Immature natural killer cell (primary cell): Measurements from ENCODE around the gene PNLDC1. TPM values are rescaled to one million over a fixed set of nuclear protein-coding genes. Genes with fewer than 3 reads are reported as not detected.
"Not testable (repeated sequence)": the region's sequence is repeated elsewhere in the genome, so short reads cannot be mapped to it uniquely, and the experiment has no call there.

Experiments
- DNase-seq, 3 donors: peaks; one replicate each; pipeline ENCODE4 v3.0.0; 2022; ENCODE audit warnings: mixed read lengths in 1 of 3
- H3K27ac Mint-ChIP-seq, 6 donors: one replicate each; pipeline ENCODE4 v1.8.0; 2020; ENCODE audit warnings: mixed read lengths in 6 of 6, mild to moderate bottlenecking in 5 of 6, inconsistent platforms in 4 of 6, moderate library complexity in 3 of 6
- H3K27me3 Mint-ChIP-seq, 3 donors: one replicate each; pipeline ENCODE4 v1.8.0; 2020 to 2021; ENCODE audit warnings: low read depth in 3 of 3, mild to moderate bottlenecking in 3 of 3, mixed read lengths in 3 of 3, moderate library complexity in 3 of 3, inconsistent platforms in 1 of 3
- H3K36me3 Mint-ChIP-seq, 3 donors: one replicate each; pipeline ENCODE4 v1.8.0; 2020; ENCODE audit warnings: mixed read lengths in 3 of 3, inconsistent platforms in 2 of 3, mild to moderate bottlenecking in 2 of 3
- H3K4me1 Mint-ChIP-seq, 2 donors: one replicate each; pipeline ENCODE4 v1.8.0; 2020; ENCODE audit warnings: inconsistent platforms in 2 of 2, mild to moderate bottlenecking in 2 of 2, mixed read lengths in 2 of 2, moderate library complexity in 1 of 2
- H3K4me3 Mint-ChIP-seq, 5 donors: one replicate each; pipeline ENCODE4 v1.8.0; 2020; ENCODE audit warnings: mild to moderate bottlenecking in 5 of 5, mixed read lengths in 5 of 5, inconsistent platforms in 3 of 5, moderate library complexity in 3 of 5
- H3K9me3 Mint-ChIP-seq, 6 donors: one replicate each; pipeline ENCODE4 v1.8.0; 2020; ENCODE audit warnings: mild to moderate bottlenecking in 6 of 6, mixed read lengths in 6 of 6, inconsistent platforms in 4 of 6, moderate library complexity in 3 of 6
- polyA plus RNA-seq, 3 donors: library from polyadenylated mRNA; unstranded; fragments of 300-500 nt; fragmentation: Illumina TruSeq; gene quantifications; one replicate each; pipeline ENCODE4 v1.2.3, GENCODE V29; 2021

PNLDC1 gene
- polyA plus RNA-seq, 3 donors from 2014 or later = 0.21 TPM; not detected in 2

GRCh38 chr6:159831373-159831679, 31.2 kb downstream of the PNLDC1 start:
- H3K9me3 Mint-ChIP-seq = no peaks in the 10 kb centered on the region
- H3K4me1 Mint-ChIP-seq = no peaks in the 10 kb centered on the region
- H3K27me3 Mint-ChIP-seq = peaks cover 0 to 2% (median 0%) of the 10 kb centered on the region in 3 donors
- no peak overlapping the region for H3K27ac Mint-ChIP-seq
- no peaks in the 10 kb centered on the region for H3K36me3 Mint-ChIP-seq
- no peak overlapping the region for H3K4me3 Mint-ChIP-seq
- DNase-seq = no peak

GRCh38 chr6:159832946-159833345, 32.9 kb downstream of the PNLDC1 start:
- H3K27ac Mint-ChIP-seq = no peak overlapping the region
- H3K4me1 Mint-ChIP-seq = no peaks in the 10 kb centered on the region
- peaks cover 0 to 4% (median 0%) of the 10 kb centered on the region in 3 donors for H3K27me3 Mint-ChIP-seq
- DNase-seq = no peak
- H3K36me3 Mint-ChIP-seq = no peaks in the 10 kb centered on the region
- H3K9me3 Mint-ChIP-seq = no peaks in the 10 kb centered on the region
- no peak overlapping the region for H3K4me3 Mint-ChIP-seq

- no peaks in the 10 kb centered on the region for H3K4me1 Mint-ChIP-seq
- no peak overlapping the region for H3K27ac Mint-ChIP-seq
- no peaks in the 10 kb centered on the region for H3K36me3 Mint-ChIP-seq
- H3K27me3 Mint-ChIP-seq = peaks cover 0 to 4% (median 0%) of the 10 kb centered on the region in 3 donors
- DNase-seq = no peak
- H3K9me3 Mint-ChIP-seq = no peaks in the 10 kb centered on the region
- no peak overlapping the region for H3K4me3 Mint-ChIP-seq
Measured at GRCh38 chr6:159833556-159833955, 33.5 kb downstream of the PNLDC1 start.

- Mint-ChIP-seq H3K4me3 (no peak overlapping the region), H3K27ac (no peak overlapping the region), H3K4me1 (no peaks in the 10 kb centered on the region), H3K27me3 (peaks cover 0 to 4% (median 0%) of the 10 kb centered on the region in 3 donors), H3K36me3 (no peaks in the 10 kb centered on the region), H3K9me3 (no peaks in the 10 kb centered on the region)
- no peak for DNase-seq
Measured at GRCh38 chr6:159833997-159834603, 34.0 kb downstream of the PNLDC1 start.

GRCh38 chr6:159836718-159837490, 36.8 kb downstream of the PNLDC1 start:
- H3K4me3 Mint-ChIP-seq = no peak overlapping the region
- no peaks in the 10 kb centered on the region for H3K9me3 Mint-ChIP-seq
- no peak for DNase-seq
- no peak overlapping the region for H3K27ac Mint-ChIP-seq
- no peaks in the 10 kb centered on the region for H3K36me3 Mint-ChIP-seq
- H3K27me3 Mint-ChIP-seq = peaks cover 0 to 2% (median 0%) of the 10 kb centered on the region in 3 donors
- H3K4me1 Mint-ChIP-seq = no peaks in the 10 kb centered on the region

- no peak for DNase-seq
- Mint-ChIP-seq H3K4me3 (no peak overlapping the region), H3K27ac (no peak overlapping the region), H3K36me3 (no peaks in the 10 kb centered on the region), H3K9me3 (no peaks in the 10 kb centered on the region), H3K4me1 (no peaks in the 10 kb centered on the region), H3K27me3 (peaks cover 0 to 2% (median 0%) of the 10 kb centered on the region in 3 donors)
Measured at GRCh38 chr6:159837511-159837910, 37.4 kb downstream of the PNLDC1 start.

GRCh38 chr6:159838020-159838744, 38.1 kb downstream of the PNLDC1 start:
- Mint-ChIP-seq H3K27me3 (peaks cover 0 to 2% (median 0%) of the 10 kb centered on the region in 3 donors), H3K4me1 (no peaks in the 10 kb centered on the region), H3K27ac (no peak overlapping the region), H3K4me3 (no peak overlapping the region), H3K9me3 (no peaks in the 10 kb centered on the region), H3K36me3 (no peaks in the 10 kb centered on the region)
- no peak for DNase-seq

- Mint-ChIP-seq H3K27ac (no peak overlapping the region), H3K27me3 (peaks cover 0 to 2% (median 1%) of the 10 kb centered on the region in 3 donors), H3K36me3 (no peaks in the 10 kb centered on the region), H3K9me3 (no peaks in the 10 kb centered on the region), H3K4me1 (no peaks in the 10 kb centered on the region), H3K4me3 (no peak overlapping the region)
- no peak for DNase-seq
Measured at GRCh38 chr6:159842035-159842434, 42.0 kb downstream of the PNLDC1 start.

GRCh38 chr6:159844737-159845645, 44.9 kb downstream of the PNLDC1 start:
- Mint-ChIP-seq H3K27me3 (peaks cover 0 to 2% (median 1%) of the 10 kb centered on the region in 3 donors), H3K4me3 (no peak overlapping the region), H3K36me3 (peaks cover 0 to 4% (median 0%) of the 10 kb centered on the region in 3 donors), H3K4me1 (peaks cover 4 to 6% of the 10 kb centered on the region in 2 donors), H3K27ac (no peak overlapping the region), H3K9me3 (no peaks in the 10 kb centered on the region)
- no peak for DNase-seq

GRCh38 chr6:159848552-159848951, 48.5 kb downstream of the PNLDC1 start:
- H3K36me3 Mint-ChIP-seq, H3K4me3 Mint-ChIP-seq, H3K27ac Mint-ChIP-seq, DNase-seq, H3K4me1 Mint-ChIP-seq, H3K9me3 Mint-ChIP-seq, H3K27me3 Mint-ChIP-seq: not testable (repeated sequence)

GRCh38 chr6:159849851-159850250, 49.8 kb downstream of the PNLDC1 start:
- not testable (repeated sequence) for H3K36me3 Mint-ChIP-seq, H3K9me3 Mint-ChIP-seq, DNase-seq, H3K27me3 Mint-ChIP-seq, H3K27ac Mint-ChIP-seq, H3K4me3 Mint-ChIP-seq, H3K4me1 Mint-ChIP-seq

- Mint-ChIP-seq H3K27me3 (peaks cover 0 to 11% (median 4%) of the 10 kb centered on the region in 3 donors), H3K36me3 (peaks cover 0 to 8% (median 6%) of the 10 kb centered on the region in 3 donors), H3K4me1 (peaks cover 4 to 9% of the 10 kb centered on the region in 2 donors), H3K9me3 (peaks cover 0 to 12% (median 7%) of the 10 kb centered on the region in 6 donors), H3K4me3 (no peak overlapping the region), H3K27ac (no peak overlapping the region)
- DNase-seq = peak in 1 of 3 donors; percentile 6
Measured at GRCh38 chr6:159852877-159853276, 52.8 kb downstream of the PNLDC1 start.

- H3K4me3 Mint-ChIP-seq = no peak overlapping the region
- peaks cover 0 to 8% (median 5%) of the 10 kb centered on the region in 3 donors for H3K36me3 Mint-ChIP-seq
- DNase-seq = no peak
- H3K9me3 Mint-ChIP-seq = peaks cover 0 to 15% (median 7%) of the 10 kb centered on the region in 6 donors
- peaks cover 4 to 9% of the 10 kb centered on the region in 2 donors for H3K4me1 Mint-ChIP-seq
- H3K27ac Mint-ChIP-seq = no peak overlapping the region
- H3K27me3 Mint-ChIP-seq = peaks cover 0 to 14% (median 4%) of the 10 kb centered on the region in 3 donors
Measured at GRCh38 chr6:159853754-159854153, 53.7 kb downstream of the PNLDC1 start.
